HepG2 (cell line): Measurements from ENCODE around the gene GATD1. TPM values are rescaled to one million over a fixed set of nuclear protein-coding genes. Genes with fewer than 3 reads are reported as not detected.

Experiments
- ATAC-seq: fragments of 200-7000 bp; cut with Tn5 transposase; 3 replicates; pipeline ENCODE4 v1.9.1; 2020; ENCODE audit warnings: mild to moderate bottlenecking, moderate library complexity
- BruUV-seq: library from RNA; stranded (reverse); fragments of 400-500 nt; replicated peaks from 2 replicates; lab custom pipeline; 2021; lab: Mats Ljungman, UMichigan
- CTCF ChIA-PET: fragments of 300-600 bp; formaldehyde crosslinking; extraction: SDS; loops from one replicate; lab custom pipeline; 2021; ENCODE audit warnings: low total read pairs, inconsistent platforms, low intra/inter-chr PET ratio; lab: Yijun Ruan, JAX
- POLR2A ChIA-PET: fragments of 350-600 bp; sonication (Branson Sonifier 250); formaldehyde crosslinking; loops from one replicate; lab custom pipeline; 2020; ENCODE audit warnings: antibody characterized with exemption, inconsistent platforms; lab: Yijun Ruan, JAX
- DNase-seq: peaks from one replicate; pipeline ENCODE4 v3.0.0-alpha.2; 2015; ENCODE audit warnings: low spot score
- FAIRE-seq: peaks from 3 replicates; lab custom pipeline; 2011; peaks lifted over from hg19 to GRCh38; lab: Jason Lieb, UNC
- H2AFZ ChIP-seq: one replicate; pipeline ENCODE4 v1.6.1; 2011; ENCODE audit warnings: low read length, inconsistent platforms
- H3K27ac ChIP-seq: fragments of 300-600 bp; 3 replicates; pipeline ENCODE4 v1.8.0; 2011; ENCODE audit warnings: mixed run types, mild to moderate bottlenecking, mixed read lengths, low read length, inconsistent platforms; ENCODE audit not compliant: insufficient read depth; ENCODE audit errors: extremely low read length
- H3K27me3 ChIP-seq, 2 experiments: fragments of 200-600 bp in 1 of 2; 2 replicates in 1 of 2; 3 replicates in 1 of 2; pipeline versions ENCODE4 v1.6.0 to v1.8.0; 2011; ENCODE audit warnings: low read length in 2 of 2, mild to moderate bottlenecking in 2 of 2, moderate library complexity in 2 of 2, inconsistent platforms in 1 of 2; ENCODE audit not compliant: insufficient read depth in 2 of 2, control insufficient read depth in 1 of 2
- H3K36me3 ChIP-seq, 2 experiments: fragments of 200-600 bp in 1 of 2; replicated peaks in 1 of 2; 2 replicates in 1 of 2; 3 replicates in 1 of 2; pipeline versions ENCODE4 v1.5.1 to v1.8.0; 2011; ENCODE audit warnings: low read length in 2 of 2, inconsistent platforms in 1 of 2; ENCODE audit not compliant: insufficient read depth in 2 of 2, control insufficient read depth in 1 of 2
- H3K4me1 ChIP-seq: 2 replicates; pipeline ENCODE4 v1.5.1; 2012; ENCODE audit warnings: low read length, inconsistent platforms; ENCODE audit not compliant: insufficient read depth
- H3K4me2 ChIP-seq: 2 replicates; pipeline ENCODE4 v1.6.0; 2011; ENCODE audit warnings: low read depth, low read length, inconsistent platforms
- H3K4me3 ChIP-seq, 3 experiments: fragments of 200-600 bp in 1 of 3; sonication (generic), shearing (Covaris generic) in 1 of 3; replicated peaks in 1 of 3; 2 replicates each; pipeline ENCODE4 v1.5.1; 2011 to 2016; ENCODE audit warnings: low read length in 3 of 3, inconsistent platforms in 2 of 3, low read depth in 2 of 3, mild to moderate bottlenecking in 2 of 3, control low read depth in 1 of 3, mixed read lengths in 1 of 3; ENCODE audit not compliant: insufficient read depth in 1 of 3
- H3K79me2 ChIP-seq: one replicate; pipeline ENCODE4 v1.6.1; 2011; ENCODE audit warnings: low read length, inconsistent platforms; ENCODE audit not compliant: insufficient read depth
- H3K9ac ChIP-seq: 2 replicates; pipeline ENCODE4 v1.6.0; 2011; ENCODE audit warnings: mild to moderate bottlenecking, low read depth, low read length, inconsistent platforms; ENCODE audit not compliant: insufficient read depth
- H3K9me3 ChIP-seq: 2 replicates; pipeline ENCODE4 v1.5.1; 2012; ENCODE audit warnings: mild to moderate bottlenecking, low read length
- H4K20me1 ChIP-seq: 2 replicates; pipeline ENCODE4 v1.6.0; 2011; ENCODE audit warnings: inconsistent platforms, mild to moderate bottlenecking, low read length, moderate library complexity; ENCODE audit not compliant: insufficient read depth
- AGO2 ChIP-seq: fragments of 200-400 bp; formaldehyde crosslinking; optimal IDR thresholded peaks from 2 replicates; pipeline ENCODE3; 2017; ENCODE audit warnings: mild to moderate bottlenecking, low read depth, low read length, moderate library complexity
- ATF7 ChIP-seq, 2 experiments: fragments of 450-650 bp in 1 of 2; sonication (generic) in 1 of 2; formaldehyde crosslinking in 1 of 2; IDR thresholded peaks; 2 replicates each; pipeline versions ENCODE4 v1.4.0 to v1.6.1; 2016 to 2020; ENCODE audit warnings: antibody characterized with exemption in 1 of 2, mild to moderate bottlenecking in 1 of 2, missing genetic modification reagents in 1 of 2
- DZIP1 ChIP-seq: sonication (generic); formaldehyde crosslinking; IDR thresholded peaks from 2 replicates; pipeline ENCODE4 v1.5.0; 2020; ENCODE audit warnings: mild to moderate bottlenecking, missing genetic modification reagents
- E2F1 ChIP-seq: sonication (generic); formaldehyde crosslinking; IDR thresholded peaks from 2 replicates; pipeline ENCODE4 v1.5.0; 2020; ENCODE audit warnings: missing genetic modification reagents
- HOMEZ ChIP-seq: IDR thresholded peaks from 2 replicates; pipeline ENCODE4 v1.6.1; 2016; ENCODE audit warnings: low read depth
- MLLT10 ChIP-seq: sonication (generic); formaldehyde crosslinking; IDR thresholded peaks from 2 replicates; pipeline ENCODE4 v1.4.0; 2020; ENCODE audit warnings: missing genetic modification reagents
- POLR2A ChIP-seq, 2 experiments: IDR thresholded peaks; 2 replicates each; pipeline ENCODE4 v1.6.1; 2011; ENCODE audit warnings: low read depth in 2 of 2, low read length in 2 of 2, mild to moderate bottlenecking in 1 of 2, moderate library complexity in 1 of 2; ENCODE audit not compliant: insufficient read depth in 1 of 2
- RBM22 ChIP-seq: fragments of 200-400 bp; formaldehyde crosslinking; optimal IDR thresholded peaks from 2 replicates; pipeline ENCODE3; 2017; ENCODE audit warnings: mild to moderate bottlenecking, low read length, moderate library complexity
- RBM39 ChIP-seq: fragments of 200-400 bp; formaldehyde crosslinking; IDR thresholded peaks from one replicate; pipeline ENCODE4 v1.6.1; 2018; ENCODE audit warnings: antibody characterized with exemption, mild to moderate bottlenecking, low read depth, low read length; ENCODE audit not compliant: poor library complexity, severe bottlenecking
- RFX3 ChIP-seq: IDR thresholded peaks from 2 replicates; pipeline ENCODE4 v1.6.1; 2016; ENCODE audit warnings: missing biosample characterization, missing genetic modification reagents
- TEAD3 ChIP-seq: optimal IDR thresholded peaks from 2 replicates; pipeline ENCODE3; 2016; ENCODE audit warnings: borderline replicate concordance
- TFE3 ChIP-seq: IDR thresholded peaks from 2 replicates; pipeline ENCODE4 v1.6.1; 2016
- U2AF1 ChIP-seq: fragments of 200-400 bp; formaldehyde crosslinking; optimal IDR thresholded peaks from 2 replicates; pipeline ENCODE3; 2017; ENCODE audit warnings: mild to moderate bottlenecking, low read depth, low read length
- ZFP36 ChIP-seq: fragments of 150-350 bp; IDR thresholded peaks from 2 replicates; pipeline ENCODE4 v1.6.1; 2018; ENCODE audit warnings: borderline replicate concordance, low read length, low read depth; ENCODE audit not compliant: partially characterized antibody
- ZMAT3 ChIP-seq: sonication (generic); formaldehyde crosslinking; conservative IDR thresholded peaks from 2 replicates; pipeline ENCODE4 v1.7.0; 2021; ENCODE audit warnings: missing genetic modification reagents
- ZSCAN12 ChIP-seq: sonication (generic); formaldehyde crosslinking; IDR thresholded peaks from 2 replicates; pipeline ENCODE4 v1.9.0; 2021; ENCODE audit warnings: mild to moderate bottlenecking, missing genetic modification reagents
- ZZZ3 ChIP-seq: sonication (generic); formaldehyde crosslinking; IDR thresholded peaks from 2 replicates; pipeline ENCODE4 v1.4.0; 2020; ENCODE audit warnings: missing genetic modification reagents, mild to moderate bottlenecking, borderline replicate concordance
- WGBS: methylation state at CpG from one replicate; pipeline ENCODE4 v1.1.6; 2017; ENCODE audit warnings: low lambda C conversion rate; 5-methylcytosine and 5-hydroxymethylcytosine counted together
- in situ Hi-C: cut with HindIII; loops from 2 replicates; pipeline ENCODE4 v1.10.0; 2017; ENCODE audit warnings: low pct_unique_long_range_greater_than_20kb; ENCODE audit not compliant: extremely low pct_ligation_motif_present
- intact Hi-C: fragments of 100-400 bp; cut with micrococcal nuclease; formaldehyde crosslinking; loops from one replicate; pipeline ENCODE4 v1.10.0; 2022; ENCODE audit not compliant: unreplicated experiment
- polyA plus RNA-seq, 8 experiments: library from polyadenylated mRNA; depleted of rRNA in 3 of 8; stranded (reverse) in 7 of 8; unstranded in 1 of 8; fragments of >200 nt; fragmentation: Illumina TruSeq in 4 of 8; extraction: Trizol in 4 of 8; gene quantifications; 2 replicates each; pipeline versions ENCODE4 v1.2.1 to v1.2.3, GENCODE V29; 2011 to 2016; ENCODE audit warnings: low read depth in 4 of 8, missing spikeins in 1 of 8, mixed read lengths in 1 of 8; ENCODE audit not compliant: insufficient read depth in 1 of 8
- total RNA-seq, 5 experiments: library from RNA; depleted of rRNA; stranded (reverse); fragments of >200 nt; fragmentation: Illumina TruSeq; extraction: Trizol; gene quantifications; 2 replicates each; pipeline ENCODE4 v1.2.3, GENCODE V29; 2016; ENCODE audit warnings: low read depth in 1 of 5

GATD1 gene
- total and polyA plus RNA-seq, 2 of the 13 experiments (the other 11 are each of a cell fraction or from before 2014, with no cell fraction given) = 31.3 to 60.5 TPM

- H2AFZ ChIP-seq = no peak overlapping the region
- H3K9ac ChIP-seq = no peak overlapping the region
- in situ Hi-C loops (no loop called here), intact Hi-C loops (no loop called here)
- H4K20me1 ChIP-seq = peaks cover 12% of the 10 kb centered on the region; the same call in 1 of the 2 replicates
- H3K27me3 ChIP-seq = no peaks in the 10 kb centered on the region
- 100% methylated on average over 6 of the region's 19 CpGs for WGBS
- peaks cover 27% of the 10 kb centered on the region for H3K4me1 ChIP-seq
- ChIA-PET CTCF (interaction anchor here (1.5 kb wide), 1 partner anchor 28 kb away, joined by 13 read pairs; the partner anchor contains the start of gene TMEM80), POLR2A (interaction anchor here (1.5 to 12.6 kb wide), 3 partner anchors 12 to 28 kb away, joined by 3 to 203 read pairs (median 22); partner anchors contain the start of genes DEAF1, EPS8L2 and TMEM80)
- no peak overlapping the region for H3K4me3 ChIP-seq
- FAIRE-seq (no peak), ATAC-seq (no peak), DNase-seq (no peak)
- no peak overlapping the region for H3K27ac ChIP-seq
- BruUV-seq = no TSS peak
- no peak overlapping the region for H3K4me2 ChIP-seq
- H3K36me3 ChIP-seq = peaks cover 25 to 51% of the 10 kb centered on the region in 2 experiments
- H3K9me3 ChIP-seq = no peaks in the 10 kb centered on the region
- no peaks in the 10 kb centered on the region for H3K79me2 ChIP-seq
- TF ChIP-seq ZFP36 (no peak), TFE3 (no peak), E2F1 (CRISPR knock-in tag) (no peak), POLR2A (IDR thresholded peaks at IDR 0.05; ENCODE audit: insufficient read depth in 1 of 2, low read depth in 2 of 2, low read length in 2 of 2) (0 out of 4 replicates have a peak, but pooled peaks of 1 of the 2 experiments have one; percentile 22), TEAD3 (CRISPR knock-in tag) (no peak), ATF7 (IDR thresholded peaks at IDR 0.05) (no peak), ATF7 (CRISPR knock-in tag; IDR thresholded peaks at IDR 0.05) (no peak), ZZZ3 (no peak), ZMAT3 (CRISPR knock-in tag) (0 out of 2 replicates have a peak, but pooled peaks have one; percentile 32), RBM22 (peak; percentile 76), DZIP1 (CRISPR knock-in tag) (no peak), RBM39 (no peak), RFX3 (CRISPR knock-in tag) (no peak), MLLT10 (no peak), U2AF1 (no peak), AGO2 (peak; percentile 82), ZSCAN12 (CRISPR knock-in tag) (no peak), HOMEZ (CRISPR knock-in tag) (no peak)
Observed at GRCh38 chr11:724049-724777, 53.1 kb downstream of the GATD1 start.
